ENCODE measurements around the gene GPX3.

GPX3 gene

GRCh38 chr5:151056379-151057325 lies 36.3 kb downstream of the GPX3 start:
- DNase-seq, result no peak

GRCh38 chr5:151058301-151058700 lies 37.9 kb downstream of the GPX3 start:
- no peak for DNase-seq

- DNase-seq, result peak in 1 of 51 donors; percentile 28
These were observed 38.6 kb downstream of the GPX3 start for GRCh38 chr5:151058891-151059489.

GRCh38 chr5:151060742-151061141 lies 40.4 kb downstream of the GPX3 start:
- DNase-seq, result no peak

- DNase-seq, result no peak
These were observed 42.2 kb downstream of the GPX3 start for GRCh38 chr5:151062405-151063141.

GRCh38 chr5:151063142-151063989 lies 43.0 kb downstream of the GPX3 start:
- DNase-seq, result no peak

GRCh38 chr5:151064916-151065499 lies 44.6 kb downstream of the GPX3 start:
- no peak for DNase-seq

- DNase-seq, result no peak
These were observed 45.2 kb downstream of the GPX3 start for GRCh38 chr5:151065609-151066008.

- DNase-seq, result no peak
These were observed 46.5 kb downstream of the GPX3 start for GRCh38 chr5:151066920-151067319.

- no peak for DNase-seq
These were observed 47.4 kb downstream of the GPX3 start for GRCh38 chr5:151067632-151068432.

- DNase-seq, result no peak
These were observed 48.2 kb downstream of the GPX3 start for GRCh38 chr5:151068433-151069197.

- DNase-seq, result no peak
These were observed 50.1 kb downstream of the GPX3 start for GRCh38 chr5:151070449-151070848.

- no peak for DNase-seq
These were observed 50.6 kb downstream of the GPX3 start for GRCh38 chr5:151071021-151071420.

GRCh38 chr5:151071848-151072629 lies 51.6 kb downstream of the GPX3 start:
- DNase-seq, result no peak

GRCh38 chr5:151072630-151073025 lies 52.2 kb downstream of the GPX3 start:
- DNase-seq, result no peak

GRCh38 chr5:151073280-151073679 lies 52.9 kb downstream of the GPX3 start:
- DNase-seq, result no peak

GRCh38 chr5:151074557-151074956 lies 54.2 kb downstream of the GPX3 start:
- no peak for DNase-seq

GRCh38 chr5:151075698-151076331 lies 55.4 kb downstream of the GPX3 start:
- no peak for DNase-seq
